HG03039 (cell line): ENCODE results near the gene CAMTA1.

Experiments used
- ATAC-seq: cut with Tn5 transposase; IDR thresholded peaks from one replicate; pipeline ENCODE4 v1.9.1; 2021; ENCODE audit warnings: mild to moderate bottlenecking, moderate library complexity; ENCODE audit not compliant: unreplicated experiment

Gene CAMTA1

GRCh38 chr1:7220007-7220406, 434.8 kb downstream of the CAMTA1 start:
- ATAC-seq, result no peak

GRCh38 chr1:7220712-7221252, 435.5 kb downstream of the CAMTA1 start:
- ATAC-seq, result no peak

- no peak for ATAC-seq
Measured at GRCh38 chr1:7221826-7222694, 436.8 kb downstream of the CAMTA1 start.

GRCh38 chr1:7222695-7223015, 437.4 kb downstream of the CAMTA1 start:
- no peak for ATAC-seq

- ATAC-seq, result no peak
Measured at GRCh38 chr1:7223334-7224080, 438.3 kb downstream of the CAMTA1 start.

GRCh38 chr1:7224081-7224534, 438.9 kb downstream of the CAMTA1 start:
- ATAC-seq, result no peak

GRCh38 chr1:7224644-7225043, 439.4 kb downstream of the CAMTA1 start:
- no peak for ATAC-seq

GRCh38 chr1:7225711-7226505, 440.7 kb downstream of the CAMTA1 start:
- no peak for ATAC-seq

GRCh38 chr1:7227654-7228053, 442.4 kb downstream of the CAMTA1 start:
- ATAC-seq, result no peak

GRCh38 chr1:7228252-7228961, 443.2 kb downstream of the CAMTA1 start:
- no peak for ATAC-seq

- no peak for ATAC-seq
Measured at GRCh38 chr1:7229186-7229585, 443.9 kb downstream of the CAMTA1 start.

- ATAC-seq, result no peak
Measured at GRCh38 chr1:7229696-7230631, 444.7 kb downstream of the CAMTA1 start.

- ATAC-seq, result no peak
Measured at GRCh38 chr1:7232441-7233236, 447.4 kb downstream of the CAMTA1 start.

GRCh38 chr1:7233237-7233540, 447.9 kb downstream of the CAMTA1 start:
- no peak for ATAC-seq

GRCh38 chr1:7233646-7234470, 448.6 kb downstream of the CAMTA1 start:
- no peak for ATAC-seq

GRCh38 chr1:7234471-7234755, 449.2 kb downstream of the CAMTA1 start:
- no peak for ATAC-seq

GRCh38 chr1:7235871-7236517, 450.7 kb downstream of the CAMTA1 start:
- no peak for ATAC-seq
